Stimulated activated CD4-positive, alpha-beta T cell treated with anti-CD3 and anti-CD28 coated beads, Interleukin-12 subunit alpha, Interleukin-12 subunit beta, amount 100 ng/mL, for 4 hours (primary cell): Measurements from ENCODE around the gene HSPA1L.

ENCODE experiments used
- DNase-seq: peaks from one replicate; pipeline ENCODE4 v3.0.0-alpha.2; 2020

HSPA1L gene

GRCh38 chr6:31762878-31763618 is 52.0 kb downstream of the HSPA1L start:
- DNase-seq: no peak

- DNase-seq: no peak
Measured at GRCh38 chr6:31762356-31762755, 52.7 kb downstream of the HSPA1L start, which contains the start of gene SAPCD1. SAPCD1 (plus strand) TSS chr6:31762656; CDS start chr6:31763055, 399 bp downstream.

GRCh38 chr6:31761343-31761742 is 53.7 kb downstream of the HSPA1L start:
- no peak for DNase-seq

- DNase-seq: no peak
Measured at GRCh38 chr6:31760790-31761189, 54.3 kb downstream of the HSPA1L start.
